Measurements from ENCODE around the gene FMNL1. TPM values are rescaled to one million over a fixed set of nuclear protein-coding genes. Genes with fewer than 3 reads are reported as not detected.
A peak's percentile ranks its signal among the peaks of the same experiment; 100 is the strongest.

Gene FMNL1
- total RNA-seq, 4 donors from 2014 or later = 9.3 to 45.4 (median 15.8) TPM

GRCh38 chr17:45227101-45227925, 5.6 kb downstream of the FMNL1 start:
- Histone ChIP-seq H3K4me1 (peaks cover 0 to 42% (median 35%) of the 10 kb centered on the region in 4 donors), H3K9me3 (no peaks in the 10 kb centered on the region), H3K36me3 (no peaks in the 10 kb centered on the region), H3K4me3 (peak overlapping the region; percentile 2 to 97 (median 74)), H3K27me3 (peaks cover 0 to 2% of the 10 kb centered on the region in 2 donors), H3K27ac (peak overlapping the region; percentile 84 to 96 (median 88))
- peak in 2 of 3 donors; percentile 79 for DNase-seq
- TF ChIP-seq POLR2A (IDR thresholded peaks at IDR 0.05) = no peak
- TF ChIP-seq, protein P1, sequence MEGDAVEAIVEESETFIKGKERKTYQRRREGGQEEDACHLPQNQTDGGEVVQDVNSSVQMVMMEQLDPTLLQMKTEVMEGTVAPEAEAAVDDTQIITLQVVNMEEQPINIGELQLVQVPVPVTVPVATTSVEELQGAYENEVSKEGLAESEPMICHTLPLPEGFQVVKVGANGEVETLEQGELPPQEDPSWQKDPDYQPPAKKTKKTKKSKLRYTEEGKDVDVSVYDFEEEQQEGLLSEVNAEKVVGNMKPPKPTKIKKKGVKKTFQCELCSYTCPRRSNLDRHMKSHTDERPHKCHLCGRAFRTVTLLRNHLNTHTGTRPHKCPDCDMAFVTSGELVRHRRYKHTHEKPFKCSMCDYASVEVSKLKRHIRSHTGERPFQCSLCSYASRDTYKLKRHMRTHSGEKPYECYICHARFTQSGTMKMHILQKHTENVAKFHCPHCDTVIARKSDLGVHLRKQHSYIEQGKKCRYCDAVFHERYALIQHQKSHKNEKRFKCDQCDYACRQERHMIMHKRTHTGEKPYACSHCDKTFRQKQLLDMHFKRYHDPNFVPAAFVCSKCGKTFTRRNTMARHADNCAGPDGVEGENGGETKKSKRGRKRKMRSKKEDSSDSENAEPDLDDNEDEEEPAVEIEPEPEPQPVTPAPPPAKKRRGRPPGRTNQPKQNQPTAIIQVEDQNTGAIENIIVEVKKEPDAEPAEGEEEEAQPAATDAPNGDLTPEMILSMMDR (IDR thresholded peaks at IDR 0.05) = no peak

GRCh38 chr17:45227926-45228762, 6.5 kb downstream of the FMNL1 start:
- no peaks in the 10 kb centered on the region for H3K9me3 ChIP-seq
- no peak for DNase-seq
- TF ChIP-seq, protein P1 (IDR thresholded peaks at IDR 0.05) = no peak
- TF ChIP-seq POLR2A (IDR thresholded peaks at IDR 0.05) = no peak
- peak overlapping the region; percentile 4 to 76 (median 52) for H3K4me3 ChIP-seq
- H3K27ac ChIP-seq = peak overlapping the region; percentile 84 to 96 (median 88)
- peaks cover 0 to 42% (median 35%) of the 10 kb centered on the region in 4 donors for H3K4me1 ChIP-seq
- no peaks in the 10 kb centered on the region for H3K27me3 ChIP-seq
- no peaks in the 10 kb centered on the region for H3K36me3 ChIP-seq

- H3K4me1 ChIP-seq = peaks cover 0 to 42% (median 35%) of the 10 kb centered on the region in 4 donors
- peak overlapping the region; percentile 84 to 96 (median 88) for H3K27ac ChIP-seq
- H3K27me3 ChIP-seq = no peaks in the 10 kb centered on the region
- peak overlapping the region in 3 of 4 donors; percentile 4 to 71 (median 32) for H3K4me3 ChIP-seq
- peak; percentile 67 to 94 (median 87) for DNase-seq
- no peaks in the 10 kb centered on the region for H3K9me3 ChIP-seq
- no peaks in the 10 kb centered on the region for H3K36me3 ChIP-seq
- TF ChIP-seq, protein P1 (IDR thresholded peaks at IDR 0.05) = peak in 1 of 6 experiments; percentile 5
- peak in 1 of 2 donors; percentile 10 for TF ChIP-seq POLR2A (IDR thresholded peaks at IDR 0.05)
Measured at GRCh38 chr17:45228763-45229539, 7.3 kb downstream of the FMNL1 start.

DNA sequence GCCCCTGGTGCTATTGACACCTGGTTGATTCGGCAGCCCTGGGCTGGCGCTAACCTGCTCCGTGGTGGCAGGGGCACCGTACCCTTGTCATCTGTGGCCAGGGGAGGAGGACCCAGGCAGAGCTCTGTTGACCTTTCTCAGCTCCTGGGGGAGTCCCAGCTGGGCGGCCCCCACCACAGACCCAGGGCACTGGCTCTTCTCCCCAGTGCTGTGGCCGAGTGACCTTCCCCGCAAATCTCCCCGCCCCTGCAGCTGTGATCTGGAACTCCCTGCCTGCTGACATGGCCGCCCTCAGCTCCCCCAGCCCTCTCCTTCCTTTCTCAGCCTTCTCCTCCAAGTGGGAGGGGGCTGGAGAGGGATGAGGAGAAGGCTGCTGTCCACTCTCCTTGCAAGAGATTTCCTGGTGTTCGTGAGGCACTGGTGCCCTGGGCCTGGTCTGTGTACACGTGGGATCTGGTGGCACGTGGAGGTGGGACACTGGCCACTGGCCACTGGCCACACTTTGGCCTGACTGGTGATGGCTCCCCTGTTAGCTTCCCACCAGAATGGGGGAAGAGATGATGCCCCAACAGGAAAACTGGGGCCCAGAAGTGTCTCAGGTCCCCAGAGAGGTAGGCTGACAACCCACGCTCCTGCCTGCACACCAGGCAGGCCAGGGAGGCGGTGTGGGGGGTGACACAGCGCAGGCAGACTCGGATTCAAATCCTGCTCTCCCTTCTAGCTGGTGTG, 8.2 kb downstream of the FMNL1 start:
- peak overlapping the region; percentile 84 to 96 (median 88) for H3K27ac ChIP-seq
- H3K9me3 ChIP-seq = no peaks in the 10 kb centered on the region
- TF ChIP-seq, protein P1 (IDR thresholded peaks at IDR 0.05) = no peak
- no peaks in the 10 kb centered on the region for H3K36me3 ChIP-seq
- H3K4me3 ChIP-seq = no peak overlapping the region
- no peak for DNase-seq
- H3K27me3 ChIP-seq = no peaks in the 10 kb centered on the region
- peaks cover 0 to 42% (median 34%) of the 10 kb centered on the region in 4 donors for H3K4me1 ChIP-seq
